Ishikawa (cell line): ENCODE results near the gene CALN1.

ENCODE experiments used
- CEBPB ChIP-seq: IDR thresholded peaks from 2 replicates; pipeline ENCODE4 v1.6.1; 2012
- CREB1 ChIP-seq: IDR thresholded peaks from 2 replicates; pipeline ENCODE4 v1.6.1; 2012; ENCODE audit warnings: low read depth
- EGR1 ChIP-seq: IDR thresholded peaks from 2 replicates; pipeline ENCODE4 v1.6.1; 2012
- EP300 ChIP-seq: IDR thresholded peaks from 2 replicates; pipeline ENCODE4 v1.6.1; 2012; ENCODE audit warnings: borderline replicate concordance
- FOXM1 ChIP-seq: IDR thresholded peaks from 2 replicates; pipeline ENCODE4 v1.6.1; 2012; ENCODE audit warnings: low read depth, borderline replicate concordance
- NFIC ChIP-seq: IDR thresholded peaks from 2 replicates; pipeline ENCODE4 v1.6.1; 2012
- RAD21 ChIP-seq: IDR thresholded peaks from 2 replicates; pipeline ENCODE4 v1.6.1; 2012; ENCODE audit warnings: low read depth
- TAF1 ChIP-seq: IDR thresholded peaks from 2 replicates; pipeline ENCODE4 v1.6.1; 2012; ENCODE audit warnings: low read depth, mild to moderate bottlenecking
- TCF12 ChIP-seq: IDR thresholded peaks from 2 replicates; pipeline ENCODE4 v1.6.1; 2012; ENCODE audit warnings: low read depth
- TEAD4 ChIP-seq: IDR thresholded peaks from 2 replicates; pipeline ENCODE4 v1.6.1; 2012
- YY1 ChIP-seq: IDR thresholded peaks from 2 replicates; pipeline ENCODE4 v1.6.1; 2012; ENCODE audit warnings: low read depth
- ZBTB7A ChIP-seq: IDR thresholded peaks from 2 replicates; pipeline ENCODE4 v1.6.1; 2012; ENCODE audit warnings: low read depth
- TF ChIP-seq, protein P1 (sequence below): IDR thresholded peaks from 2 replicates; pipeline ENCODE4 v1.6.1; 2012; ENCODE audit warnings: low read depth, mild to moderate bottlenecking
- TF ChIP-seq, protein P2 (sequence below): IDR thresholded peaks from 2 replicates; pipeline ENCODE4 v1.6.1; 2012
- TF ChIP-seq, protein P3 (sequence below): IDR thresholded peaks from 2 replicates; pipeline ENCODE4 v1.6.1; 2012

The CALN1 gene

DNA sequence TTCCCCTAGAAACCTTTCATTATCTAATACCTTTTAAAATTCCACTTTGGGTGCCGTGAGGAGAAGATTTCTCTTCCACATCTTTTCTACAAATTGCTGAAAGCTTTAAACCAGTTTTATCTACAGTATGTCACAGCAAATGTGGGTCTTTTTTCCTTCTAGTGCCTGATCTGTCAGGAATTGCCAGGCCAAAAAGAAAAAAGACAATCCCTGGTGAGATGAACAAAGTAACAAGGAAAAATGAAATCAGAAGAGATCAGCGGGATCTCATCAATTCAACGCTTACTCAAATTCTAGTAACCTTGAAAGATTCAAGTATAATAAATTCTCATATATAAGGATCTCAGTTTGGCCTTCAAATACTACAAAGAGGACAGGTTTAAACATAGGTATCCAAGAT, 449.5 kb downstream of the CALN1 start:
- TF ChIP-seq NFIC (no peak), FOXM1 (no peak), CEBPB (no peak), EGR1 (no peak), RAD21 (no peak), CREB1 (no peak), EP300 (no peak), TEAD4 (no peak), TCF12 (no peak), YY1 (no peak), TAF1 (no peak), ZBTB7A (no peak)
- TF ChIP-seq, protein P1, sequence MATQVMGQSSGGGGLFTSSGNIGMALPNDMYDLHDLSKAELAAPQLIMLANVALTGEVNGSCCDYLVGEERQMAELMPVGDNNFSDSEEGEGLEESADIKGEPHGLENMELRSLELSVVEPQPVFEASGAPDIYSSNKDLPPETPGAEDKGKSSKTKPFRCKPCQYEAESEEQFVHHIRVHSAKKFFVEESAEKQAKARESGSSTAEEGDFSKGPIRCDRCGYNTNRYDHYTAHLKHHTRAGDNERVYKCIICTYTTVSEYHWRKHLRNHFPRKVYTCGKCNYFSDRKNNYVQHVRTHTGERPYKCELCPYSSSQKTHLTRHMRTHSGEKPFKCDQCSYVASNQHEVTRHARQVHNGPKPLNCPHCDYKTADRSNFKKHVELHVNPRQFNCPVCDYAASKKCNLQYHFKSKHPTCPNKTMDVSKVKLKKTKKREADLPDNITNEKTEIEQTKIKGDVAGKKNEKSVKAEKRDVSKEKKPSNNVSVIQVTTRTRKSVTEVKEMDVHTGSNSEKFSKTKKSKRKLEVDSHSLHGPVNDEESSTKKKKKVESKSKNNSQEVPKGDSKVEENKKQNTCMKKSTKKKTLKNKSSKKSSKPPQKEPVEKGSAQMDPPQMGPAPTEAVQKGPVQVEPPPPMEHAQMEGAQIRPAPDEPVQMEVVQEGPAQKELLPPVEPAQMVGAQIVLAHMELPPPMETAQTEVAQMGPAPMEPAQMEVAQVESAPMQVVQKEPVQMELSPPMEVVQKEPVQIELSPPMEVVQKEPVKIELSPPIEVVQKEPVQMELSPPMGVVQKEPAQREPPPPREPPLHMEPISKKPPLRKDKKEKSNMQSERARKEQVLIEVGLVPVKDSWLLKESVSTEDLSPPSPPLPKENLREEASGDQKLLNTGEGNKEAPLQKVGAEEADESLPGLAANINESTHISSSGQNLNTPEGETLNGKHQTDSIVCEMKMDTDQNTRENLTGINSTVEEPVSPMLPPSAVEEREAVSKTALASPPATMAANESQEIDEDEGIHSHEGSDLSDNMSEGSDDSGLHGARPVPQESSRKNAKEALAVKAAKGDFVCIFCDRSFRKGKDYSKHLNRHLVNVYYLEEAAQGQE: no peak
- TF ChIP-seq, protein P2, sequence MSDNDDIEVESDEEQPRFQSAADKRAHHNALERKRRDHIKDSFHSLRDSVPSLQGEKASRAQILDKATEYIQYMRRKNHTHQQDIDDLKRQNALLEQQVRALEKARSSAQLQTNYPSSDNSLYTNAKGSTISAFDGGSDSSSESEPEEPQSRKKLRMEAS: no peak
- TF ChIP-seq, protein P3, sequence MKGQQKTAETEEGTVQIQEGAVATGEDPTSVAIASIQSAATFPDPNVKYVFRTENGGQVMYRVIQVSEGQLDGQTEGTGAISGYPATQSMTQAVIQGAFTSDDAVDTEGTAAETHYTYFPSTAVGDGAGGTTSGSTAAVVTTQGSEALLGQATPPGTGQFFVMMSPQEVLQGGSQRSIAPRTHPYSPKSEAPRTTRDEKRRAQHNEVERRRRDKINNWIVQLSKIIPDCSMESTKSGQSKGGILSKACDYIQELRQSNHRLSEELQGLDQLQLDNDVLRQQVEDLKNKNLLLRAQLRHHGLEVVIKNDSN: no peak

DNA sequence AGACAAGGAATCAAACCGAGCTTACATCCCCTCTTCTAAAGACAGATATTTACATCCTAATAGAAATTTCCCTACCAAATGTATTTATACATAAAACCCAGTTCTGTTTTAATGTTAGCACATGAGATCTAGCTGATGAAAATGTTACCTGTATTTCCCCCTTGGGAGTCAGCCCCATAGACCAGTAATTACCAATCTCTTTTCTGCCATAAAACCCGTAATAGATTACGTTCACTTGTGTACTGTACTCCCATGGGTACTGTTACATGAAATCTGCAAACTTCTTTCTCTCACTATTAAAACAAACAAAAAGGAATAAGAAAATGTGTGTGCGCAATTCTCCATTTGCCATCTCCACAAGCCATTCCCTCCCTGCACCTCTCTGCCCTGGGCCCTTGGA, 450.9 kb downstream of the CALN1 start:
- TF ChIP-seq NFIC (no peak), YY1 (no peak), TEAD4 (no peak), EP300 (no peak), CEBPB (no peak), TCF12 (no peak), FOXM1 (no peak), ZBTB7A (no peak), CREB1 (no peak), EGR1 (no peak), RAD21 (no peak), TAF1 (no peak)
- TF ChIP-seq, protein P2: no peak
- TF ChIP-seq, protein P1: no peak
- TF ChIP-seq, protein P3: no peak

DNA sequence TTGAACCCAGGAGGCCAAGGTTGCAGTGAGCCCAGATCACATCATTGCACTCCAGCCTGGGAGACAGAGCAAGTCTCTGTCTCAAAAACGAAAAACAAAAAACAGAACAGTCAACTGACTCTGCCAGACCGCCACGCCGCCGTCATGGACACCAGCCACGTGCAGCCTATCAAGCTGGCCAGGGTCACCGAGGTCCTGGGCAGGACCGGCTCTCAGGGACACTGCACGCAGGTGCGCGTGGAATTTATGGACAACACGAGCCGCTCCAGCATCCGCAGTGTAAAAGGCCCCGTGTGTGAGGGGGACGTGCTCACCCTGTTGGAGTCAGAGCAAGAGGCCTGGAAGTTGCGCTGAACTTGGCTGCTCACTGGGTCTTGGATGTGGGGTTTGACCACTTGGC, 470.0 kb downstream of the CALN1 start:
- no peak for TF ChIP-seq CREB1
- no peak for TF ChIP-seq YY1
- TF ChIP-seq EP300: no peak
- TF ChIP-seq TAF1: no peak
- no peak for TF ChIP-seq EGR1
- no peak for TF ChIP-seq FOXM1
- TF ChIP-seq TEAD4: no peak
- no peak for TF ChIP-seq RAD21
- TF ChIP-seq ZBTB7A: no peak
- TF ChIP-seq, protein P3: no peak
- TF ChIP-seq NFIC: no peak

DNA sequence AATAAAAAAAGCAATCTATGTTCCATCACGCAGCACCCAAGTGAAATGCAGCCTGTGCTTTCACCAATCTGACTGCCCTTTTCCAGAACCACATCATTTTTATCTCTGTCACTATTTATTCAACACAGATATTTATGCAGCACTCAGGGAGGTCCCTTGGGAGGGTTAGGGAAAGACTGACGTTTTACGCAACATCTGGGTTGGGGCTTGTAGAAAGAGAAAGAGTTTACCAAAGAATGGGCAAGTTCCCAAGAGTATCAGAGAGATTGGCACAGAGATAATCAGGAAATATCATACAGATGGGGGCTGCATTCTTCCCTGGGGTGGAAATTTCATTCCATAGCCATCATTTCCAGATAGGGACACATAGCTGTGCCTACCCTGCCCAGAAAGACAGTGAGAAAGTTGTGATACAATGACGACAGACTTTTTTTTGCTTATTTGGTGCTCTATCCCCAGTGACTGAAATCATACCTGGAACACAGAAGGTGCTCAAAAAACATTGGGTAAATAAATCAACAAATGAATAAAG, 474.2 kb downstream of the CALN1 start:
- TF ChIP-seq, protein P1: no peak
- no peak for TF ChIP-seq CREB1
- TF ChIP-seq YY1: no peak
- TF ChIP-seq ZBTB7A: no peak
- TF ChIP-seq NFIC: no peak
- TF ChIP-seq EGR1: no peak
- no peak for TF ChIP-seq TCF12
- TF ChIP-seq FOXM1: no peak
